GM19238 (cell line): ENCODE measurements around the gene SCUBE1.

Experiments
- DNase-seq: peaks from one replicate; pipeline ENCODE4 v3.0.0; 2011; ENCODE audit warnings: low spot score; ENCODE audit not compliant: insufficient read length

SCUBE1 gene

DNA sequence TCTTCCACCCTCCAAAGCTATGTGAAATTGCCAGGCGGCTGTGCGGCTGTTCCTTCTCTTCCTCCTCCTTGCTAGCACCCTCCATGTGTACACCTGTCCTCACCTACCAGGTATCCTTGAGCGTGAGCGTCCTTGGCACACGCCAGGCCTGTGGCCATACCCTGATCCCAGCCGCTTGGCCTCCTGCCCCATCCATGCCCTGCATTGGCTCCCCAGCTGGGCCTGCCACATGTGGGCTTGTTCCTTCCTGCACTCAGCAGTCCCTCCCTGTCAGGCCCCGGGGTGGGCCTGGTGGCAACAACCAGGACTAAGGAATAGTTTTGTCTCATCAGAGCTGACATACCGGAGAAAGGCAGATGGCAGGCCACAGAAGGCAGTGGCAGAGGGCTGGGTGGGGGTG, 40.0 kb downstream of the SCUBE1 start:
- no peak for DNase-seq

DNA sequence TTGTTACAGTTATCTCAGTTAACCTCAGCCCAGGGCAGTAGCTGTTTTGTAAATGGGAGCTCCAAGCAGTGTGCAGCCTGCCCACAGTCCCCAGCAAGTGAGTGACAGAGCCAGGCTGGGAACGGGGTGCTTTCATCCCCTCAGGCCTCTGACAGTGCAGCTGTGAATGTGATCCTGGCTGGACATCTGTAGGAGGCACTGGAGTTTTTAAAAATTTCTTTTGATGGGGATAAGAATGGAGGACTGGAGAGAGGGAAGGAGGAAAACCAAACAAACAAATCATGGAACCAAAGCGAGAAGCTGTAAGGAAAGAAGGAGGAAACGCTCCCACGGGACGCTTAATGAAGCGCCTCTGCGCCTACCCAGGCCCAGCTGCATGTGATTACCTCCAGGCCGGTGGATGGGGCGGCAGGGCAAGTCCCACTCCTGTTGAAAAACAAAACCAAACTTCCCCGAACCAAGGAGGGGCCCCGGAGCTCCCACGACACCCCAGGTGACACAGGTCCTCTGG, 40.6 kb downstream of the SCUBE1 start:
- no peak for DNase-seq

- no peak for DNase-seq
Measured at GRCh38 chr22:43301866-43302265, 41.3 kb downstream of the SCUBE1 start.

GRCh38 chr22:43300891-43301676, 42.1 kb downstream of the SCUBE1 start:
- no peak for DNase-seq

- no peak for DNase-seq
Measured at GRCh38 chr22:43299736-43300135, 43.4 kb downstream of the SCUBE1 start.

GRCh38 chr22:43298062-43298801, 44.9 kb downstream of the SCUBE1 start:
- DNase-seq, result no peak

- DNase-seq, result no peak
Measured at GRCh38 chr22:43297270-43298061, 45.7 kb downstream of the SCUBE1 start.

DNA sequence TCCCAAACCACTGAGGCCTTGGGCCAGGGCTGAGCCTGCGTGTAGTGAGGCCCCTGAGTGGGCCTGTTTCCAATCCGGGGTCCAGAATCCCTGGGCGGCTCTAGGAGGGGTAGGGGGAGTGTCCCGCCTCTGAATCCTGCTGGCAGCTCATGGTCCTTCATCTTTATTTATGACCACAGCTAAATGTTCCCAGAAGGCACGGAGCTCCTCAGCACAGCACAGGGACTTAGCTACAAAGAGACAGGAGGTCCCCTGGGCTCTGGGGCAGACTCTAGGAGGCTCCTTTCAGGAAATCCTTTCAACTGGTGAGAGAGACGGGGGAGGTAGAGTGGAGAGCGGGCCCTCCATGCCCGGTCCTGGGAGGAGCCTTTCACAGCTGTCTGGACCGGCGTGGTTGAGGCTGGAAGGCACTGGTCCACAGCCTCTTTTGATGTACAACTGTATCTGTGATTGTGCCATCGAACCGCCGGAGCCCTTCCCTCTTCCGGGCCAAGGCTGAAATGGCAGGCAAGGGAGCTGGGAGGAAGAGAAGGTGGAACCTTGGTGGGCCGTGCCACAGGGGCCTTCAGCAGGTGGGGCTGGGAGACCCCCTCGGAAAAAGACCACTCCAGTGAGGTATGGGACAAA, 46.8 kb downstream of the SCUBE1 start:
- no peak for DNase-seq

DNA sequence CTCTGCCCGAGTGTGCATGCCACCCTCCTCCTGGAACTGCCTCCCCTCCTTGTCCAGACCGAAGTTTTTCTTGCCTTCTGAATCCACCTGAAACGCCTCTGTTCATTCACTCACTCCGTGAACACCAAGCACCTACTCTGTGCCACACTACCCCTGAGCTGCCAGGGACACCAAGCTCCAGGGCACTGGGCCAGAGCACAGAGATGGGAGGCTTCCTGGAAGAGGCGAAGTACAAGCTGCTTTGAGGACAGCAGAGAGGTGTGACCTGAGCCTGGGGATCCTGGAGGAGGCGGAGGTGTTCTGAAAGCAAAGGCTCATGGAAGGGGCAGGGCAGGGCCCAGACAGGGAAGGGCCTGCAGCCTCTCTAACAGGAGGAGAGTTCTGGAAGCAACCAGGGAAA, 47.5 kb downstream of the SCUBE1 start:
- no peak for DNase-seq

DNA sequence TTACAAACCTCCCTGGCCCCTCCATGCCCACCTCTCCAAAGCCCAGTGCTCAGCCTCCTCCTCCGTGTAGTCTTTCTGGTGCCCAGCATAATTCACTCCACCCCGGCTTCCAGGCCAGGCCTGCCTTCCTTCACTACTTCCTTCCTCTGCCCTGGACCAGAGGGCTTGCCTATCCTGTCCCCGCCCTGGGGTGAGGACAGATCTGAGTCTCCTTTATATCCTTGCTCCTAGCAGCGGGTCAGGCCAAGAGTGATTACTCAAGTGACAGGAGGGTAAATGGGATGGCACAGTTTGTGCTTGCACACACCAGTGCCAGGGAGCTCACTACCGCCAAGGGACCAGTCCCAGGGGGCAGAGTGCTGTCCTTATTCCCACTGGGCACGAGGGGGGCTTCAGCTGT, 48.0 kb downstream of the SCUBE1 start:
- no peak for DNase-seq

- no peak for DNase-seq
Measured at GRCh38 chr22:43293655-43294392, 49.3 kb downstream of the SCUBE1 start.

GRCh38 chr22:43293259-43293654, 49.9 kb downstream of the SCUBE1 start:
- no peak for DNase-seq

GRCh38 chr22:43292630-43293018, 50.5 kb downstream of the SCUBE1 start:
- no peak for DNase-seq

- no peak for DNase-seq
Measured at GRCh38 chr22:43291381-43291780, 51.8 kb downstream of the SCUBE1 start.

- no peak for DNase-seq
Measured at GRCh38 chr22:43289976-43290721, 53.0 kb downstream of the SCUBE1 start.

DNA sequence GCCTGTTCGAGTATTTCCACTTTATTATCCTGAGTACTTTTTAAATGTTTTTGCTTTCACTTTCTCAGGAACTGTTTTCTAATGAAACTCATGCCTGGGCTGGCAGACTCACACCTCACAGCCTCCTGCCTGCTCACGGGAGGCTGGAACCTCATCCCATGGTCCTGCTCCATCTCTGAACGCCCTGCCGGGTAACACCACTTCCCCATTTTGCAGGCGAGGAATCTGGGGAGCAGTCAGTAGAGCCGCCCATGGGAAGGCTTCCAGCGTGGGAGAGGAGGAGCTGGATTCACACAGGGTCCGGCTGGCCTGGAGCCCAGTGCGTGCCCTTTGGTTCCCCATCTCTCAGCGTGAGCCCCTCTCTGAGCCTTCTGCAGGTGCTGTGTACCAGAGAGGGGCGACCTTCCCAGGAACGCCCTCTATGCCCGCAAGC, 53.6 kb downstream of the SCUBE1 start:
- no peak for DNase-seq

DNA sequence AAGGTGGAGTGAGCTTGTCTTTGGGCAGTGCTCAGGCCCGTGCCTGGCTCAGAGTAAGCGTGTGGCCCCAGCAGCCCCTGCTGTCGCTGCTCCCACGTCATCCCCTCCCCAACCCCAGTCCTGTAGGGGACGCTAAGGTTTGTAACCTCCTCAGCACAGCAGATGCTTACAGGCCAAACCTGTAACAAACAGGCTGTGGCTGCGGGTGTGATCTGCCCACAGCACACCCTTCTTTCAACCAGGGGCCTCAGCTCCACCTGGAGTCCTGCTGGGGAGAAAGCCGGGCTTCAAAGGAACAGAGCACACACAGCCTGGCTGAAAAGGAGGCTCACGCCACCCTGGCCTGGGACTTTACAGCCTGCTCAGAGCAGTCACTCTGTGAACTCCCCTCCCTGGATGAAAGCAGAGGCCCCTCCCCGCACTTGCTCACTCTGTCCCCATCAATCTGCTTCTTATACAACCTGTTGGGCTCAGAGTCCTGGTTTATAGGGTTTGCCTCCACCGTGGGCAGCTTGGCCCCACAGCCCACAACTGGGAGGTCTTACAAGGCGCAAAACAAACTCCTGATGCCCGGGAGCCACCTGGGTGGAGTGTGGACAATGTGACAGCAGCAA, 54.3 kb downstream of the SCUBE1 start:
- DNase-seq, result no peak

DNA sequence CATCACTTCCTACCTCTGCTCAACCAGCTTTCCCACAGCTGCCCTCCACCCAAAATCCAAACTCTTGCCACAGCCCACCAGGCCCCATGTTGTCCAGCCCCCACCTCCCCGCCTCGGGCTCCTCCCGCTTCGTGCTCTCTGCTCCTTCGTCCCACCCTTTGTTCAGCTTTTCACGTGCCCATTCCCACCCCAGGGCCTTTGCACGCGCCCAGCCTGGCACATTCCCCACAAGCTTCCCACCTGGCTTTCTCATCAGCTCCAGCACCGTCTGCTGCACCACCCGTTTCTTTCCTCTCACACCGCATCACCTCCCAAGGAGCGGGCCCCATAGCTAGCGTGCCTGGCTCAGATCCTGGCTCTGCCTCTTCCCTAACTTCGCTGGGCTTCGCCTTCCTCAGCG, 54.8 kb downstream of the SCUBE1 start:
- DNase-seq, result no peak

DNA sequence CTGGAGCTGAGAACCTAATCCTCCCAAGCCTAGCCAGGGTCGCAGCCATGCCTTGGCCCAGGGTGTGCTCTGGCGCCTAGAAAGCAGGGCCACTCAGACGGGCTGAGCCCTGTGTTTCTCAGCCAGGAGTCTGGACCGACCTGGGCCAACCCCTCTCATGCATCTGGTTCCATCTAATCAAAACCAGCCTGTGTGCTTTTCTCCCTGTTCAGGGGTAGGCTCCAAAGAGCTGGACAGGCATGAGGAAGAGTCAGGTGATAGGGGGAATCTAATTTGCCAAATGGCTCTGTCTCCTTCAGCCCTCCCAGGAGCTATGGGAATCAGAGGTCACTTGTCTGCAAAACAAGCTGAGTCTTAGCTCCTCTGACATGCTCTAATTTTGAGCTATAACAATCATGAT, 55.7 kb downstream of the SCUBE1 start:
- no peak for DNase-seq

- DNase-seq, result no peak
Measured at GRCh38 chr22:43281394-43281793, 61.8 kb downstream of the SCUBE1 start.
